ENCODE data around the gene C8A. TPM values are rescaled to one million over a fixed set of nuclear protein-coding genes. Genes with fewer than 3 reads are reported as not detected.

Gene C8A
- total RNA-seq, 1 donor from 2014 or later, result 0.21 TPM

- Histone ChIP-seq H3K27me3 (no peaks in the 10 kb centered on the region), H3K27ac (no peak overlapping the region), H3K4me1 (no peaks in the 10 kb centered on the region), H3K36me3 (no peaks in the 10 kb centered on the region), H3K4me3 (no peak overlapping the region), H3K9me3 (no peaks in the 10 kb centered on the region)
- intact Hi-C loops (cut with DNase I), result no loop called here
- no peak for DNase-seq (ENCODE audit: low spot score in 2 of 2)
- no peak for TF ChIP-seq CTCF (IDR thresholded peaks at IDR 0.05)
Observed at GRCh38 chr1:56890229-56890628, 35.6 kb downstream of the C8A start.

- no peak for DNase-seq (ENCODE audit: low spot score in 2 of 2)
- Histone ChIP-seq H3K4me3 (no peak overlapping the region), H3K27ac (no peak overlapping the region), H3K4me1 (no peaks in the 10 kb centered on the region), H3K36me3 (no peaks in the 10 kb centered on the region), H3K9me3 (no peaks in the 10 kb centered on the region), H3K27me3 (no peaks in the 10 kb centered on the region)
- TF ChIP-seq CTCF (IDR thresholded peaks at IDR 0.05), result no peak
- intact Hi-C loops (cut with DNase I), result no loop called here
Observed at GRCh38 chr1:56894014-56894413, 39.4 kb downstream of the C8A start.

- H3K4me1 ChIP-seq, result no peaks in the 10 kb centered on the region
- H3K4me3 ChIP-seq, result no peak overlapping the region
- DNase-seq (ENCODE audit: low spot score in 2 of 2), result no peak
- intact Hi-C loops (cut with DNase I), result no loop called here
- TF ChIP-seq CTCF (IDR thresholded peaks at IDR 0.05), result no peak
- H3K9me3 ChIP-seq, result no peaks in the 10 kb centered on the region
- no peaks in the 10 kb centered on the region for H3K27me3 ChIP-seq
- H3K36me3 ChIP-seq, result no peaks in the 10 kb centered on the region
- no peak overlapping the region for H3K27ac ChIP-seq
Observed at GRCh38 chr1:56897150-56898004, 42.8 kb downstream of the C8A start.

- Histone ChIP-seq H3K4me3 (no peak overlapping the region), H3K36me3 (no peaks in the 10 kb centered on the region), H3K27ac (no peak overlapping the region), H3K9me3 (no peaks in the 10 kb centered on the region), H3K27me3 (no peaks in the 10 kb centered on the region), H3K4me1 (no peaks in the 10 kb centered on the region)
- DNase-seq (ENCODE audit: low spot score in 2 of 2), result no peak
- no peak for TF ChIP-seq CTCF (IDR thresholded peaks at IDR 0.05)
- intact Hi-C loops (cut with DNase I), result no loop called here
Observed at GRCh38 chr1:56898005-56898373, 43.4 kb downstream of the C8A start.

- H3K9me3 ChIP-seq, result no peaks in the 10 kb centered on the region
- DNase-seq (ENCODE audit: low spot score in 2 of 2), result no peak
- intact Hi-C loops (cut with DNase I), result no loop called here
- H3K27me3 ChIP-seq, result no peaks in the 10 kb centered on the region
- H3K4me1 ChIP-seq, result no peaks in the 10 kb centered on the region
- TF ChIP-seq CTCF (IDR thresholded peaks at IDR 0.05), result no peak
- H3K4me3 ChIP-seq, result no peak overlapping the region
- no peaks in the 10 kb centered on the region for H3K36me3 ChIP-seq
- no peak overlapping the region for H3K27ac ChIP-seq
Observed at GRCh38 chr1:56898879-56899278, 44.3 kb downstream of the C8A start.
